ENCODE results near the gene PCDHGA10.

- TF ChIP-seq REST (IDR thresholded peaks at IDR 0.05; ENCODE audit: low read depth) (no peak), EP300 (IDR thresholded peaks at IDR 0.05; ENCODE audit: borderline replicate concordance) (no peak), TCF12 (IDR thresholded peaks at IDR 0.05; ENCODE audit: low read depth) (no peak), CREB1 (IDR thresholded peaks at IDR 0.05; ENCODE audit: low read depth) (no peak), CEBPB (IDR thresholded peaks at IDR 0.05) (no peak), YY1 (IDR thresholded peaks at IDR 0.05; ENCODE audit: low read depth) (no peak), TAF1 (IDR thresholded peaks at IDR 0.05; ENCODE audit: low read depth) (no peak), NFIC (IDR thresholded peaks at IDR 0.05) (no peak), FOXM1 (IDR thresholded peaks at IDR 0.05; ENCODE audit: borderline replicate concordance, low read depth) (no peak), EGR1 (IDR thresholded peaks at IDR 0.05) (no peak), ZBTB7A (IDR thresholded peaks at IDR 0.05; ENCODE audit: low read depth) (no peak)
- TF ChIP-seq, protein P1, sequence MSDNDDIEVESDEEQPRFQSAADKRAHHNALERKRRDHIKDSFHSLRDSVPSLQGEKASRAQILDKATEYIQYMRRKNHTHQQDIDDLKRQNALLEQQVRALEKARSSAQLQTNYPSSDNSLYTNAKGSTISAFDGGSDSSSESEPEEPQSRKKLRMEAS (IDR thresholded peaks at IDR 0.05) = no peak
Measured at GRCh38 chr5:141402553-141403243, 10.1 kb upstream of the PCDHGA10 start, which contains the start of gene PCDHGA9.
